Coronary artery (tissue), 2 donors: ENCODE results near the gene KIF5C.
"Not testable (repeated sequence)": the region's sequence is repeated elsewhere in the genome, so short reads cannot be mapped to it uniquely, and the experiment has no call there.

Source experiments
- DNase-seq: peaks from one replicate; pipeline ENCODE4 v3.0.0-alpha.2; 2017; ENCODE audit warnings: low spot score
- H3K27ac ChIP-seq, 2 donors: fragments of 200-600 bp; sonication (generic); one replicate each; pipeline ENCODE4 v1.5.1; 2016 to 2019
- H3K4me3 ChIP-seq: fragments of 200-600 bp; sonication (generic); 2 replicates; pipeline ENCODE4 v1.5.1; 2016; ENCODE audit warnings: mild to moderate bottlenecking, moderate library complexity
- TF ChIP-seq, protein P1 (sequence below): fragments of 200-600 bp; sonication (generic); IDR thresholded peaks from one replicate; pipeline ENCODE4 v1.5.1; 2019; ENCODE audit warnings: antibody characterized with exemption

The KIF5C gene

DNA sequence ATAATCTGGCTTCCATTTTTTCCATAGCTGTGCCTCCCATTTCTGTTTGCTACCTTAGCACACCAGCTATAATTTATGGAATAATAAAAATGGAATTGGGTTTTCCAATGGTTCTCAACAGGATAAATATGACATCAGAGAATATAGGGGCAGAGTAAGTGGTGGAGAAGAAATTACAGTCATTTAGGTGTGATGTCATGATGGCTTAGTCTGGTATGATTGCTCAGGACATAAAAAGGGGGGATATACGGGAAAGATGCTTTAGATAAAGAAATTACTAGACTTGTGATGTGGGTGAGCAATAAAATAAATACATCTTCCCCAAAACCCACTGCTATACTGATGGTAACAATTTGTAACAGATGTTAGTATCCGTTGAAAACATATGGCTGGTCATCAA, 21.6 kb upstream of the KIF5C start:
- TF ChIP-seq, protein P1, sequence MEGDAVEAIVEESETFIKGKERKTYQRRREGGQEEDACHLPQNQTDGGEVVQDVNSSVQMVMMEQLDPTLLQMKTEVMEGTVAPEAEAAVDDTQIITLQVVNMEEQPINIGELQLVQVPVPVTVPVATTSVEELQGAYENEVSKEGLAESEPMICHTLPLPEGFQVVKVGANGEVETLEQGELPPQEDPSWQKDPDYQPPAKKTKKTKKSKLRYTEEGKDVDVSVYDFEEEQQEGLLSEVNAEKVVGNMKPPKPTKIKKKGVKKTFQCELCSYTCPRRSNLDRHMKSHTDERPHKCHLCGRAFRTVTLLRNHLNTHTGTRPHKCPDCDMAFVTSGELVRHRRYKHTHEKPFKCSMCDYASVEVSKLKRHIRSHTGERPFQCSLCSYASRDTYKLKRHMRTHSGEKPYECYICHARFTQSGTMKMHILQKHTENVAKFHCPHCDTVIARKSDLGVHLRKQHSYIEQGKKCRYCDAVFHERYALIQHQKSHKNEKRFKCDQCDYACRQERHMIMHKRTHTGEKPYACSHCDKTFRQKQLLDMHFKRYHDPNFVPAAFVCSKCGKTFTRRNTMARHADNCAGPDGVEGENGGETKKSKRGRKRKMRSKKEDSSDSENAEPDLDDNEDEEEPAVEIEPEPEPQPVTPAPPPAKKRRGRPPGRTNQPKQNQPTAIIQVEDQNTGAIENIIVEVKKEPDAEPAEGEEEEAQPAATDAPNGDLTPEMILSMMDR = no peak
- Histone ChIP-seq H3K4me3 (no peak overlapping the region), H3K27ac (no peak overlapping the region)
- no peak for DNase-seq

- H3K4me3 ChIP-seq = no peak overlapping the region
- no peak for DNase-seq
- TF ChIP-seq, protein P1 = no peak
- no peak overlapping the region for H3K27ac ChIP-seq
Observed at GRCh38 chr2:148860037-148860436, 15.0 kb upstream of the KIF5C start.

DNA sequence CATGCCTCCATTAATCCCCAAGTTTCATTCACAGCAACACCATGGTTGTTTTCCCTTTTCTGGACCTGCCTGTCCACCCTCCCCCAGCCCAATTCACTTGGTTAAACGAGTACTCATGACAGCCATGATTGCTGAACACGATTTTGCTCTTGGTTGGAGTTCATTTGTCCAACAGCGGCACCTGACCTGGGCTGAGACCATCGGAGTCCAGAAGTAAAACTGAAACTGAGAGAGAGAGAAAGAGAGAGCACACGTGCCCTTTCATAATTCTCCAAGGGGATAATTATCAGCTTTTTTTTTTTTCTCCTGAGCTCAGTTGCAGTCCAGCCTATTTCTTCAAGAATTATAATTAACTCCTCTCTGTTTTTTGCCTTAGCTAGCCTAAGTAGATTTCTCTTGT, 13.7 kb upstream of the KIF5C start:
- TF ChIP-seq, protein P1 = no peak
- Histone ChIP-seq H3K4me3 (no peak overlapping the region), H3K27ac (no peak overlapping the region)
- no peak for DNase-seq

- not testable (repeated sequence) for DNase-seq, H3K27ac ChIP-seq, H3K4me3 ChIP-seq
Observed at GRCh38 chr2:148862478-148862877, 12.5 kb upstream of the KIF5C start.

- Histone ChIP-seq H3K27ac (no peak overlapping the region), H3K4me3 (no peak overlapping the region)
- no peak for DNase-seq
- TF ChIP-seq, protein P1 = no peak
Observed at GRCh38 chr2:148865512-148865911, 9.5 kb upstream of the KIF5C start.

DNA sequence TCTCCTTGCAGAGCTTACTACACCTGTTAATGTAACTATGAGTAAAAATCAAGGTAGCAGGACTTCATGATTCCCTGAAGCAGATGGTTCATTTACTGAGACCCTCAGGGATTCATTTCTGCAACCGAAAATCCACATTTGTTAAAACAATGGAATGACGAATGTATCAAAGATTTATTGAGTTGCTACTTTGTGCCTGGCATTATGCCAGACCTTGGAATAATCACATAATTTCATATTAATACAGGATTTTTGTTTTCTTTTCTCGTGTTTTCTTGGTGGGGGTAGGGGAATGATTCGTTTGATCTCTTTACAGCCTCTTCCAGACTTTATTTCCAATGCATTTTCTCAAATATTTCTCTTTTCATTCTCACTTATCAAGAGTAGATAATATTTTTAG, 8.9 kb upstream of the KIF5C start:
- TF ChIP-seq, protein P1 = no peak
- no peak overlapping the region for H3K4me3 ChIP-seq
- DNase-seq = no peak
- no peak overlapping the region for H3K27ac ChIP-seq

DNA sequence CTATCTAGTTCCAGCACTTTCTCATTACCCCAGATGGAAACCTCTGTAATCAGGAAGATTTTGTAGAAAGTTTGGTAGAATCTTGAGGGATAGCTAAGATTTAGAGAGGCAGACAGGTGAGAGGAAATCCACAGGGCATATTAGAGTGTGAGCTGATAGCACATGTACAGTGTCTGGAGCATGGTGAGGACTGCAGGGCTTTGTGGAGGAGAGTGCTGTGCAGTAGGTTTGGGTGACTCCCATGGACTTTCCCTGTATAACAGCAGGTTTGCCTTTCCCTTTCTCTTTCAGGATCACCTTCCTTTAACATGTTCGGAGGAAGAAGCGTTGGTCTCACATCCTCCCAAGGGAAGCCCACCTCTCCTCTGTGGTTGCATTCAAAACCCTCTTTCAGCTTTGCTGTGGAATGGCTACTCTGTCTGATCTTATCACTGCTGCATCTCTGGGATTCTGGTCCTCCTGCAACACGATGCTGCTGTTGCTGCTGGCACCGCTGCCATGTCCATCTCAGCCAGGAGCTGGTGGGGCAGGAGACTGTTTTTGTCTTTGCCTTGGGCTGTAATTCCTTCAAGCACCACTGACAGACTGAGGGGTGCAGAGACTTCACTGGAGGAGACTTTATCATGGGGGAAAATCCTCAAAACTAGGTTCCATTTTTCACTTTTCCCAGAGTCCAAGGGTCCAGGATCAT, 7.8 kb upstream of the KIF5C start:
- H3K4me3 ChIP-seq = no peak overlapping the region
- no peak overlapping the region for H3K27ac ChIP-seq
- TF ChIP-seq, protein P1 = no peak
- DNase-seq = no peak
